MCF 10A (cell line): ENCODE measurements around the gene G6PD. TPM values are rescaled to one million over a fixed set of nuclear protein-coding genes. Genes with fewer than 3 reads are reported as not detected.

Source experiments
- BruUV-seq: library from RNA; stranded (reverse); fragments of 400-500 nt; replicated peaks from 2 replicates; lab custom pipeline; 2021; lab: Mats Ljungman, UMichigan
- CTCF ChIA-PET: fragments of 300-600 bp; sonication (Branson Sonifier 250); formaldehyde crosslinking; extraction: SDS; loops from one replicate; lab custom pipeline; 2021; ENCODE audit warnings: antibody characterized with exemption, inconsistent platforms; lab: Yijun Ruan, JAX
- POLR2A ChIA-PET: fragments of 300-600, 350-650 bp; sonication (Branson Sonifier 250); formaldehyde crosslinking; extraction: SDS; loops from one replicate; lab custom pipeline; 2020; ENCODE audit warnings: antibody characterized with exemption, inconsistent platforms; lab: Yijun Ruan, JAX
- DNase-seq: peaks from one replicate; pipeline ENCODE4 v3.0.0-alpha.2; 2018; ENCODE audit not compliant: unreplicated experiment
- H3K27ac Mint-ChIP-seq: one replicate; pipeline ENCODE4 v1.8.0; 2022; ENCODE audit warnings: mild to moderate bottlenecking, low read depth, mixed read lengths; ENCODE audit not compliant: unreplicated experiment
- H3K27me3 Mint-ChIP-seq: one replicate; pipeline ENCODE4 v1.8.0; 2022; ENCODE audit warnings: mixed read lengths; ENCODE audit not compliant: insufficient read depth, unreplicated experiment
- H3K36me3 Mint-ChIP-seq: one replicate; pipeline ENCODE4 v1.8.0; 2022; ENCODE audit warnings: mild to moderate bottlenecking, moderate library complexity, mixed read lengths; ENCODE audit not compliant: insufficient read depth, unreplicated experiment
- H3K4me1 Mint-ChIP-seq: one replicate; pipeline ENCODE4 v1.8.0; 2022; ENCODE audit warnings: mixed read lengths; ENCODE audit not compliant: insufficient read depth, unreplicated experiment
- H3K4me3 Mint-ChIP-seq: one replicate; pipeline ENCODE4 v1.8.0; 2022; ENCODE audit warnings: mild to moderate bottlenecking, moderate library complexity, mixed read lengths; ENCODE audit not compliant: unreplicated experiment
- H3K9me3 Mint-ChIP-seq: one replicate; pipeline ENCODE4 v1.8.0; 2022; ENCODE audit warnings: mixed read lengths; ENCODE audit not compliant: unreplicated experiment
- CTCF ChIP-seq: fragments of 200-600 bp; IDR thresholded peaks from one replicate; pipeline ENCODE4 v1.8.0; 2022; ENCODE audit warnings: antibody characterized with exemption, mild to moderate bottlenecking; ENCODE audit not compliant: unreplicated experiment
- intact Hi-C: fragments of 100-400 bp; cut with micrococcal nuclease; formaldehyde crosslinking; loops from 2 replicates; pipeline ENCODE4 v1.14.1; 2022
- total RNA-seq: library from RNA; stranded (reverse); gene quantifications from 2 replicates; pipeline ENCODE4 v1.2.3, GENCODE V29; 2022

G6PD gene
- total RNA-seq, 1 experiment from 2014 or later = 49.5 TPM

GRCh38 chrX:154481911-154482601 is 64.6 kb downstream of the G6PD start:
- intact Hi-C loops = no loop called here
- no peaks in the 10 kb centered on the region for H3K9me3 Mint-ChIP-seq
- ChIA-PET POLR2A (interaction anchor here (1.1 kb wide), 1 partner anchor 34 kb away, joined by 4 read pairs; the partner anchor contains the start of gene FAM3A), CTCF (interaction anchor here (0.6 to 1.5 kb wide), 3 partner anchors 53 to 82 kb away, joined by 3 to 4 read pairs (median 4); no protein-coding TSS in a partner anchor)
- peaks cover 7% of the 10 kb centered on the region for H3K4me1 Mint-ChIP-seq
- no TSS peak for BruUV-seq
- peaks cover 23% of the 10 kb centered on the region for H3K27me3 Mint-ChIP-seq
- no peak for DNase-seq
- H3K4me3 Mint-ChIP-seq = no peak overlapping the region
- H3K36me3 Mint-ChIP-seq = peaks cover 15% of the 10 kb centered on the region
- TF ChIP-seq CTCF = no peak
- no peak overlapping the region for H3K27ac Mint-ChIP-seq

Other genes with a start within 250 kb of the G6PD start
- 1,218 and 1,231 TPM in 2 replicates for gene FLNA, start 172.2 kb downstream of the G6PD start, total RNA-seq
- gene EMD, start 167.6 kb downstream of the G6PD start, total RNA-seq = 94.5 and 107 TPM in 2 replicates
- 3,490 and 3,785 TPM in 2 replicates for gene RPL10, start 148.5 kb downstream of the G6PD start, total RNA-seq
- 20.5 and 21.2 TPM in 2 replicates for gene DNASE1L1, start 137.6 kb downstream of the G6PD start, total RNA-seq
- gene TAFAZZIN, start 135.3 kb downstream of the G6PD start, total RNA-seq = 48.0 and 59.1 TPM in 2 replicates
- 48.7 and 57.0 TPM in 2 replicates for gene ATP6AP1, start 118.2 kb downstream of the G6PD start, total RNA-seq
- 89.9 and 121 TPM in 2 replicates for gene GDI1, start 109.7 kb downstream of the G6PD start, total RNA-seq
- gene FAM50A, start 102.7 kb downstream of the G6PD start, total RNA-seq = 62.1 and 88.7 TPM in 2 replicates
- 47.6 and 48.0 TPM in 2 replicates for gene PLXNA3, start 88.6 kb downstream of the G6PD start, total RNA-seq
- gene LAGE3, start 67.6 kb downstream of the G6PD start, total RNA-seq = 17.8 and 21.1 TPM in 2 replicates
- gene UBL4A, start 60.2 kb downstream of the G6PD start, total RNA-seq = 26.7 and 27.9 TPM in 2 replicates
- gene SLC10A3, start 56.2 kb downstream of the G6PD start, total RNA-seq = 17.9 and 21.2 TPM in 2 replicates
- 40.9 and 45.3 TPM in 2 replicates for gene FAM3A, start 30.6 kb downstream of the G6PD start, total RNA-seq
- gene IKBKG, start 774 bp upstream of the G6PD start, total RNA-seq = 29.3 and 32.1 TPM in 2 replicates
- gene CTAG1A, start 38.3 kb upstream of the G6PD start, total RNA-seq = not detected in 2 replicates
- gene CTAG1B, start 72.4 kb upstream of the G6PD start, total RNA-seq = not detected in 2 replicates
- not detected in 2 replicates for gene CTAG2, start 106.7 kb upstream of the G6PD start, total RNA-seq
- 2.0 and 2.1 TPM in 2 replicates for gene GAB3, start 204.2 kb upstream of the G6PD start, total RNA-seq
- 149 and 196 TPM in 2 replicates for gene DKC1, start 216.0 kb upstream of the G6PD start, total RNA-seq